Measurements from ENCODE around the gene ANKS6. TPM values are rescaled to one million over a fixed set of nuclear protein-coding genes. Genes with fewer than 3 reads are reported as not detected.

The ANKS6 gene
- total and polyA plus RNA-seq, 2 of the 4 experiments (the other 2 are of a cell fraction): 9.0 to 23.6 TPM

DNA sequence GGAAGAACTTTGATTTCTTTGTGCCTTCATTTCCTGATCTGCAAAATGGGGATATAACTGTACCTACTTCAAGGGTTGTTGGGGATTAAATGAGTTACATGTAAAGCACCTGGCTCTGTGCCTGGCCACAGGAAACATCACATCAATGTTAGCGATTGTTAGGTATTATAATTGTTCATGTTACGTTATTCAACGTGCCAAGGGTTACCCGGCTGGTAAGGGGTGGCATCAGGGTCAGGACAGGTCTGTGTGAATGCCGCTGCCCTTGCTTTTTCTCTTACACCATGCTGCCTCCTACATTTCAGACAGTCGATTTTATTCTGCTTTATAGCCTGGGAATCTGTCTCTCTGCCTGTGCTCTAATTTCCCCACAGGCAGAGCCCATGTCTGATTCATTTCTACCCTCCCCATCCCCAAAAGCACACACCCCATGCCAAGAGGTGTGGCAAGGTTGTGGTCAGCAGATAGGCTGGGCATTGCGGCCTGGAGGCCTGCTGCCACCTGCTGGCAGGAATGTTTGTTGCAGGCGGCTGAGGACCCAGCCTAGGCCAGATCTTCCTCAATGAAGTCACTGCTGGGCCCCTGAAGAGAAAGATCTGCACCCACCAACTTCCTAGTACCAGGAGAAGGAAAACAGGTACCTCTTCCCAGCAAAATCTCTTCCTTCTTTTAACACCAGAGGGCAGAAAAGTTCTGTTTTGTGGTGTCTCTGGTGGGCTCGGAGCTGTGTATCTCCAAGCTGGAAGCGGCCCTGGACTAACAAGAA, 5.3 kb downstream of the ANKS6 start:
- intact Hi-C loops (cut with micrococcal nuclease): loop anchor here (5.0 kb wide), 2 partner anchors 474 to 584 kb away; no protein-coding TSS in a partner anchor
- Histone ChIP-seq H3K79me1 (ENCODE audit: low read depth in 1 of 2, low read length in 2 of 2) (peaks cover 40 to 72% of the 10 kb centered on the region in 2 experiments), H4K91ac (ENCODE audit: insufficient read depth, low read depth, low read length) (no peak overlapping the region), H3K18ac (ENCODE audit: low read depth, low read length) (no peak overlapping the region), H4K5ac (ENCODE audit: low read depth, low read length) (no peak overlapping the region; the same call in 1 of the 2 replicates), H3K27ac (ENCODE audit: insufficient read depth, low read length) (no peak overlapping the region), H3K14ac (replicated peaks; ENCODE audit: low read depth, low read length) (peak overlapping the region; percentile 26; the same call in 1 of the 2 replicates), H3K4me1 (ENCODE audit: control insufficient read depth, insufficient read depth, low read length) (peaks cover 9% of the 10 kb centered on the region), H3K36me3 (ENCODE audit: control insufficient read depth, insufficient read depth, low read length) (peaks cover 15% of the 10 kb centered on the region), H3K56ac (ENCODE audit: extremely low read depth, insufficient read depth, low read length) (no peak overlapping the region), H2BK20ac (ENCODE audit: low read depth, low read length) (peak overlapping the region; percentile 9; the same call in 1 of the 2 replicates), H3K4me3 (ENCODE audit: insufficient read depth, low read depth, low read length) (no peak overlapping the region), H3K4me2 (ENCODE audit: low read depth, low read length) (no peak overlapping the region), H2BK15ac (ENCODE audit: low read depth, low read length) (no peak overlapping the region; the same call in 2 of the 3 replicates), H4K20me1 (ENCODE audit: insufficient read depth, low read length) (peaks cover 29% of the 10 kb centered on the region), H2AK5ac (ENCODE audit: low read depth, low read length) (peak overlapping the region; percentile 74), H3K9me3 (ENCODE audit: control insufficient read depth, insufficient read depth, low read length) (no peaks in the 10 kb centered on the region), H4K8ac (ENCODE audit: low read depth in 2 of 2, low read length in 2 of 2) (peak overlapping the region in 1 of 2 experiments; percentile 72; a peak in 3 of 4 replicates), H3K27me3 (ENCODE audit: control insufficient read depth, insufficient read depth, low read length) (no peaks in the 10 kb centered on the region), H3K9me1 (ENCODE audit: insufficient read depth, low read length) (peaks cover 31% of the 10 kb centered on the region), H2BK5ac (ENCODE audit: low read depth, low read length, poor library complexity, severe bottlenecking) (no peak overlapping the region), H3K4ac (ENCODE audit: low read depth, low read length) (peak overlapping the region; percentile 59), H3K23ac (ENCODE audit: low read depth, low read length) (no peak overlapping the region), H2AFZ (replicated peaks; ENCODE audit: low read length, poor library complexity) (peak overlapping the region; percentile 38), H3K9ac (ENCODE audit: low read depth, low read length) (no peak overlapping the region), H2BK120ac (ENCODE audit: low read depth, low read length) (peak overlapping the region; percentile 27), H2AK9ac (replicated peaks; ENCODE audit: low read depth, low read length, poor library complexity) (peak overlapping the region; percentile 79)
- POLR2A ChIA-PET (ENCODE audit: unreplicated experiment): no interaction called here
- TF ChIP-seq BHLHE40 (IDR thresholded peaks at IDR 0.05; ENCODE audit: low read depth, low read length): 0 out of 2 replicates have a peak, but pooled peaks have one; percentile 31
- TF ChIP-seq FOS (IDR thresholded peaks at IDR 0.05; ENCODE audit: low read depth, low read length): peak; percentile 59
- 0 out of 2 replicates have a peak, but pooled peaks have one; percentile 46 for TF ChIP-seq MXI1 (IDR thresholded peaks at IDR 0.05; ENCODE audit: borderline replicate concordance, low read depth, low read length)
- peak; percentile 75 for TF ChIP-seq MAZ (IDR thresholded peaks at IDR 0.05; ENCODE audit: borderline replicate concordance, low read depth, low read length)
- TF ChIP-seq MAFK (IDR thresholded peaks at IDR 0.05; ENCODE audit: low read depth, low read length): 0 out of 2 replicates have a peak, but pooled peaks have one; percentile 1
- no peak for TF ChIP-seq NFE2L2 (IDR thresholded peaks at IDR 0.05; ENCODE audit: low read depth, low read length)
- TF ChIP-seq RFX5 (IDR thresholded peaks at IDR 0.05; ENCODE audit: low read depth, low read length): no peak
- peak; percentile 90 for TF ChIP-seq CEBPB (IDR thresholded peaks at IDR 0.05; ENCODE audit: low read depth, low read length)
- peak; percentile 74 for TF ChIP-seq RAD21 (IDR thresholded peaks at IDR 0.05; ENCODE audit: low read length)
- TF ChIP-seq, protein P1, sequence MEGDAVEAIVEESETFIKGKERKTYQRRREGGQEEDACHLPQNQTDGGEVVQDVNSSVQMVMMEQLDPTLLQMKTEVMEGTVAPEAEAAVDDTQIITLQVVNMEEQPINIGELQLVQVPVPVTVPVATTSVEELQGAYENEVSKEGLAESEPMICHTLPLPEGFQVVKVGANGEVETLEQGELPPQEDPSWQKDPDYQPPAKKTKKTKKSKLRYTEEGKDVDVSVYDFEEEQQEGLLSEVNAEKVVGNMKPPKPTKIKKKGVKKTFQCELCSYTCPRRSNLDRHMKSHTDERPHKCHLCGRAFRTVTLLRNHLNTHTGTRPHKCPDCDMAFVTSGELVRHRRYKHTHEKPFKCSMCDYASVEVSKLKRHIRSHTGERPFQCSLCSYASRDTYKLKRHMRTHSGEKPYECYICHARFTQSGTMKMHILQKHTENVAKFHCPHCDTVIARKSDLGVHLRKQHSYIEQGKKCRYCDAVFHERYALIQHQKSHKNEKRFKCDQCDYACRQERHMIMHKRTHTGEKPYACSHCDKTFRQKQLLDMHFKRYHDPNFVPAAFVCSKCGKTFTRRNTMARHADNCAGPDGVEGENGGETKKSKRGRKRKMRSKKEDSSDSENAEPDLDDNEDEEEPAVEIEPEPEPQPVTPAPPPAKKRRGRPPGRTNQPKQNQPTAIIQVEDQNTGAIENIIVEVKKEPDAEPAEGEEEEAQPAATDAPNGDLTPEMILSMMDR (conservative IDR thresholded peaks at IDR 0.05; ENCODE audit: low read depth, low read length): peak; percentile 98
- TF ChIP-seq SMC3 (IDR thresholded peaks at IDR 0.05; ENCODE audit: low read depth, low read length): peak; percentile 53
- TF ChIP-seq RCOR1 (IDR thresholded peaks at IDR 0.05; ENCODE audit: insufficient replicate concordance, low read length): peak; percentile 85
- TF ChIP-seq CHD1 (IDR thresholded peaks at IDR 0.05; ENCODE audit: low read depth, low read length): no peak
- WGBS, 2 experiments (ENCODE audit: extremely low coverage in 2 of 2, insufficient read length in 1 of 2): 84% methylated on average over 2 of the region's 10 CpGs; no CpG with 5 or more reads in 1 of the 2 experiments
- CTCF ChIA-PET: interaction anchor here (0.6 to 0.7 kb wide), 2 partner anchors 9 to 290 kb away, joined by 3 read pairs; no protein-coding TSS in a partner anchor
- in situ Hi-C loops (cut with MboI; ENCODE audit: low sequenced_read_pairs): no loop called here
- dilution Hi-C loops (cut with HindIII; ENCODE audit: low sequenced_read_pairs, unreplicated experiment): no loop called here
- DNase-seq (peak; percentile 94), ATAC-seq (ENCODE audit: low read depth) (peak; percentile 89)
- no TSS peak for BruUV-seq (replicated peaks)

Measured in IMR-90 (cell line).